HepG2 (cell line): Measurements from ENCODE around the gene CLCN2. TPM values are rescaled to one million over a fixed set of nuclear protein-coding genes. Genes with fewer than 3 reads are reported as not detected.

Source experiments
- ATAC-seq: fragments of 200-7000 bp; cut with Tn5 transposase; 3 replicates; pipeline ENCODE4 v1.9.1; 2020; ENCODE audit warnings: mild to moderate bottlenecking, moderate library complexity
- BruUV-seq: library from RNA; stranded (reverse); fragments of 400-500 nt; replicated peaks from 2 replicates; lab custom pipeline; 2021; lab: Mats Ljungman, UMichigan
- CTCF ChIA-PET: fragments of 300-600 bp; formaldehyde crosslinking; extraction: SDS; loops from one replicate; lab custom pipeline; 2021; ENCODE audit warnings: low total read pairs, inconsistent platforms, low intra/inter-chr PET ratio; lab: Yijun Ruan, JAX
- POLR2A ChIA-PET: fragments of 350-600 bp; sonication (Branson Sonifier 250); formaldehyde crosslinking; loops from one replicate; lab custom pipeline; 2020; ENCODE audit warnings: antibody characterized with exemption, inconsistent platforms; lab: Yijun Ruan, JAX
- DNase-seq: peaks from one replicate; pipeline ENCODE4 v3.0.0-alpha.2; 2015; ENCODE audit warnings: low spot score
- FAIRE-seq: peaks from 3 replicates; lab custom pipeline; 2011; peaks lifted over from hg19 to GRCh38; lab: Jason Lieb, UNC
- H2AFZ ChIP-seq: one replicate; pipeline ENCODE4 v1.6.1; 2011; ENCODE audit warnings: low read length, inconsistent platforms
- H3K27ac ChIP-seq: fragments of 300-600 bp; 3 replicates; pipeline ENCODE4 v1.8.0; 2011; ENCODE audit warnings: mixed run types, mild to moderate bottlenecking, mixed read lengths, low read length, inconsistent platforms; ENCODE audit not compliant: insufficient read depth; ENCODE audit errors: extremely low read length
- H3K27me3 ChIP-seq, 2 experiments: fragments of 200-600 bp in 1 of 2; 2 replicates in 1 of 2; 3 replicates in 1 of 2; pipeline versions ENCODE4 v1.6.0 to v1.8.0; 2011; ENCODE audit warnings: low read length in 2 of 2, mild to moderate bottlenecking in 2 of 2, moderate library complexity in 2 of 2, inconsistent platforms in 1 of 2; ENCODE audit not compliant: insufficient read depth in 2 of 2, control insufficient read depth in 1 of 2
- H3K36me3 ChIP-seq, 2 experiments: fragments of 200-600 bp in 1 of 2; replicated peaks in 1 of 2; 2 replicates in 1 of 2; 3 replicates in 1 of 2; pipeline versions ENCODE4 v1.5.1 to v1.8.0; 2011; ENCODE audit warnings: low read length in 2 of 2, inconsistent platforms in 1 of 2; ENCODE audit not compliant: insufficient read depth in 2 of 2, control insufficient read depth in 1 of 2
- H3K4me1 ChIP-seq: 2 replicates; pipeline ENCODE4 v1.5.1; 2012; ENCODE audit warnings: low read length, inconsistent platforms; ENCODE audit not compliant: insufficient read depth
- H3K4me2 ChIP-seq: 2 replicates; pipeline ENCODE4 v1.6.0; 2011; ENCODE audit warnings: low read depth, low read length, inconsistent platforms
- H3K4me3 ChIP-seq, 3 experiments: fragments of 200-600 bp in 1 of 3; sonication (generic), shearing (Covaris generic) in 1 of 3; replicated peaks in 1 of 3; 2 replicates each; pipeline ENCODE4 v1.5.1; 2011 to 2016; ENCODE audit warnings: low read length in 3 of 3, inconsistent platforms in 2 of 3, low read depth in 2 of 3, mild to moderate bottlenecking in 2 of 3, control low read depth in 1 of 3, mixed read lengths in 1 of 3; ENCODE audit not compliant: insufficient read depth in 1 of 3
- H3K79me2 ChIP-seq: one replicate; pipeline ENCODE4 v1.6.1; 2011; ENCODE audit warnings: low read length, inconsistent platforms; ENCODE audit not compliant: insufficient read depth
- H3K9ac ChIP-seq: 2 replicates; pipeline ENCODE4 v1.6.0; 2011; ENCODE audit warnings: mild to moderate bottlenecking, low read depth, low read length, inconsistent platforms; ENCODE audit not compliant: insufficient read depth
- H3K9me3 ChIP-seq: 2 replicates; pipeline ENCODE4 v1.5.1; 2012; ENCODE audit warnings: mild to moderate bottlenecking, low read length
- H4K20me1 ChIP-seq: 2 replicates; pipeline ENCODE4 v1.6.0; 2011; ENCODE audit warnings: inconsistent platforms, mild to moderate bottlenecking, low read length, moderate library complexity; ENCODE audit not compliant: insufficient read depth
- E2F2 ChIP-seq: sonication (generic); formaldehyde crosslinking; IDR thresholded peaks from 2 replicates; pipeline ENCODE4 v1.4.0; 2020; ENCODE audit warnings: missing genetic modification reagents, borderline replicate concordance
- FOSL1 ChIP-seq: sonication (generic); formaldehyde crosslinking; IDR thresholded peaks from 2 replicates; pipeline ENCODE4 v1.9.0; 2021; ENCODE audit warnings: missing genetic modification reagents, borderline replicate concordance
- FOXM1 ChIP-seq: sonication (generic); formaldehyde crosslinking; IDR thresholded peaks from 2 replicates; pipeline ENCODE4 v1.5.0; 2020; ENCODE audit warnings: missing genetic modification reagents
- HNRNPLL ChIP-seq: fragments of 200-400 bp; formaldehyde crosslinking; IDR thresholded peaks from 2 replicates; pipeline ENCODE4 v1.6.1; 2017; ENCODE audit warnings: mild to moderate bottlenecking, low read depth, low read length; ENCODE audit not compliant: poor library complexity, severe bottlenecking
- ISX ChIP-seq: sonication (generic); formaldehyde crosslinking; conservative IDR thresholded peaks from 2 replicates; pipeline ENCODE4 v1.5.0; 2020; ENCODE audit warnings: missing genetic modification reagents
- MBD4 ChIP-seq: IDR thresholded peaks from 2 replicates; pipeline ENCODE4 v1.6.1; 2012; ENCODE audit warnings: low read length, inconsistent platforms, borderline replicate concordance
- SP140L ChIP-seq: sonication (generic); formaldehyde crosslinking; IDR thresholded peaks from 2 replicates; pipeline ENCODE4 v1.4.0; 2020; ENCODE audit warnings: missing genetic modification reagents, borderline replicate concordance
- SPEN ChIP-seq: sonication (generic); formaldehyde crosslinking; IDR thresholded peaks from 2 replicates; pipeline ENCODE4 v1.5.1; 2020; ENCODE audit warnings: low read depth, mild to moderate bottlenecking, missing genetic modification reagents
- TEAD3 ChIP-seq: optimal IDR thresholded peaks from 2 replicates; pipeline ENCODE3; 2016; ENCODE audit warnings: borderline replicate concordance
- THYN1 ChIP-seq: sonication (generic); formaldehyde crosslinking; IDR thresholded peaks from 2 replicates; pipeline ENCODE4 v1.8.1; 2023; ENCODE audit warnings: low read depth, mild to moderate bottlenecking, moderate library complexity, missing genetic modification reagents, borderline replicate concordance
- ZFP82 ChIP-seq: sonication (generic); formaldehyde crosslinking; IDR thresholded peaks from 2 replicates; pipeline ENCODE4 v1.5.1; 2020; ENCODE audit warnings: mild to moderate bottlenecking, missing genetic modification reagents, borderline replicate concordance
- ZNF564 ChIP-seq: sonication (generic); formaldehyde crosslinking; IDR thresholded peaks from 2 replicates; pipeline ENCODE4 v1.8.1; 2023; ENCODE audit warnings: mild to moderate bottlenecking, missing genetic modification reagents
- ZNF724P ChIP-seq: sonication (generic); formaldehyde crosslinking; IDR thresholded peaks from 2 replicates; pipeline ENCODE4 v1.8.0; 2022; ENCODE audit warnings: missing genetic modification reagents, borderline replicate concordance
- ZNF740 ChIP-seq: sonication (generic); formaldehyde crosslinking; IDR thresholded peaks from 2 replicates; pipeline ENCODE4 v1.4.0; 2020; ENCODE audit warnings: missing genetic modification reagents
- ZNF775 ChIP-seq: sonication (generic); formaldehyde crosslinking; IDR thresholded peaks from 2 replicates; pipeline ENCODE4 v1.4.0; 2020; ENCODE audit warnings: missing genetic modification reagents, mild to moderate bottlenecking, moderate library complexity, borderline replicate concordance
- WGBS: methylation state at CpG from one replicate; pipeline ENCODE4 v1.1.6; 2017; ENCODE audit warnings: low lambda C conversion rate; 5-methylcytosine and 5-hydroxymethylcytosine counted together
- in situ Hi-C: cut with HindIII; loops from 2 replicates; pipeline ENCODE4 v1.10.0; 2017; ENCODE audit warnings: low pct_unique_long_range_greater_than_20kb; ENCODE audit not compliant: extremely low pct_ligation_motif_present
- intact Hi-C: fragments of 100-400 bp; cut with micrococcal nuclease; formaldehyde crosslinking; loops from one replicate; pipeline ENCODE4 v1.10.0; 2022; ENCODE audit not compliant: unreplicated experiment
- polyA plus RNA-seq, 8 experiments: library from polyadenylated mRNA; depleted of rRNA in 3 of 8; stranded (reverse) in 7 of 8; unstranded in 1 of 8; fragments of >200 nt; fragmentation: Illumina TruSeq in 4 of 8; extraction: Trizol in 4 of 8; gene quantifications; 2 replicates each; pipeline versions ENCODE4 v1.2.1 to v1.2.3, GENCODE V29; 2011 to 2016; ENCODE audit warnings: low read depth in 4 of 8, missing spikeins in 1 of 8, mixed read lengths in 1 of 8; ENCODE audit not compliant: insufficient read depth in 1 of 8
- total RNA-seq, 5 experiments: library from RNA; depleted of rRNA; stranded (reverse); fragments of >200 nt; fragmentation: Illumina TruSeq; extraction: Trizol; gene quantifications; 2 replicates each; pipeline ENCODE4 v1.2.3, GENCODE V29; 2016; ENCODE audit warnings: low read depth in 1 of 5
- TF ChIP-seq, protein P1 (sequence below): sonication (generic); formaldehyde crosslinking; IDR thresholded peaks from 2 replicates; pipeline ENCODE4 v1.8.1; 2023; ENCODE audit warnings: mild to moderate bottlenecking, moderate library complexity, missing genetic modification reagents
- TF ChIP-seq, protein P2 (sequence below): sonication (generic); formaldehyde crosslinking; IDR thresholded peaks from 2 replicates; pipeline ENCODE4 v1.8.1; 2023; ENCODE audit warnings: mild to moderate bottlenecking, inconsistent platforms, moderate library complexity, missing genetic modification reagents, borderline replicate concordance
- TF ChIP-seq, protein P3 (sequence below): sonication (generic); IDR thresholded peaks from 2 replicates; pipeline ENCODE4 v1.6.1; 2016; ENCODE audit warnings: low read depth, borderline replicate concordance

The CLCN2 gene
- total and polyA plus RNA-seq, 2 of the 13 experiments (the other 11 are each of a cell fraction or from before 2014, with no cell fraction given): 11.4 to 13.5 TPM

DNA sequence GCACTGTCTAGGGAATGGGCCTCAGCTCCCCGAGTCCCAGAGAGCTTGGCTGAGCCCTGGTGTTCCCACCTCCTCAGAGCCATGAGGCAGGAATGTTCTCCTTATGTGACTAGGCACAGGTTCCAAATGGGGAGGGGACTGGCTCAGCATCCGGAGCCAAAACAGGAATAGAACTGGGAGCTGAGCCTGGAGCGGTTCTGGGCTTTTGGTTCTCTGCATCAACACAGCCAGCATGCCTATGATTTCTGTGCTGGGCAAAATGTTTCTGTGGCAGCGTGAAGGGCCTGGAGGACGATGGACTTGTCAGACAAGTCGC is 24.0 kb downstream of the CLCN2 start, which contains the start of gene FAM131A:
TSS of gene FAM131A (plus strand) at position 202 of the 316 bp plus-strand sequence. CDS start at position 233, 31 bp downstream.
- intact Hi-C loops (no loop called here), in situ Hi-C loops (no loop called here)
- Histone ChIP-seq H3K9ac (peak within 1 kb of the TSS; percentile 91), H2AFZ (no peak within 1 kb of the TSS), H3K36me3 (peaks cover 17 to 33% of the 10 kb centered on the region in 2 experiments), H3K27me3 (no peaks in the 10 kb centered on the region; a peak in 1 of 5 replicates), H3K27ac (peak within 1 kb of the TSS; percentile 84), H3K9me3 (no peaks in the 10 kb centered on the region), H4K20me1 (peaks cover 19% of the 10 kb centered on the region; the same call in 1 of the 2 replicates), H3K4me1 (peaks cover 18% of the 10 kb centered on the region), H3K4me2 (peak within 1 kb of the TSS; percentile 94), H3K4me3 (peak within 1 kb of the TSS; percentile 67 to 94 (median 80)), H3K79me2 (peaks cover 14% of the 10 kb centered on the region)
- ChIA-PET CTCF (no interaction called here), POLR2A (interaction anchor here (0.7 to 1.9 kb wide), 7 partner anchors 8 to 182 kb away, joined by 3 to 10 read pairs (median 5); partner anchors contain the start of genes CLCN2, DVL3 and POLR2H)
- no peak for DNase-seq
- 92% methylated on average over 5 of the region's 6 CpGs for WGBS
- TF ChIP-seq E2F2 (CRISPR knock-in tag) (no peak), ZNF564 (CRISPR knock-in tag) (no peak), ISX (no peak), TEAD3 (CRISPR knock-in tag) (no peak), FOXM1 (CRISPR knock-in tag) (no peak), SPEN (0 out of 2 replicates have a peak, but pooled peaks have one; percentile 8), FOSL1 (no peak), ZNF740 (no peak), SP140L (CRISPR knock-in tag) (no peak), ZNF724P (CRISPR knock-in tag) (0 out of 2 replicates have a peak, but pooled peaks have one; percentile 6), ZNF775 (CRISPR knock-in tag) (no peak), THYN1 (no peak), ZFP82 (CRISPR knock-in tag) (0 out of 2 replicates have a peak, but pooled peaks have one; percentile 7), HNRNPLL (no peak), MBD4 (no peak)
- TF ChIP-seq, protein P1, sequence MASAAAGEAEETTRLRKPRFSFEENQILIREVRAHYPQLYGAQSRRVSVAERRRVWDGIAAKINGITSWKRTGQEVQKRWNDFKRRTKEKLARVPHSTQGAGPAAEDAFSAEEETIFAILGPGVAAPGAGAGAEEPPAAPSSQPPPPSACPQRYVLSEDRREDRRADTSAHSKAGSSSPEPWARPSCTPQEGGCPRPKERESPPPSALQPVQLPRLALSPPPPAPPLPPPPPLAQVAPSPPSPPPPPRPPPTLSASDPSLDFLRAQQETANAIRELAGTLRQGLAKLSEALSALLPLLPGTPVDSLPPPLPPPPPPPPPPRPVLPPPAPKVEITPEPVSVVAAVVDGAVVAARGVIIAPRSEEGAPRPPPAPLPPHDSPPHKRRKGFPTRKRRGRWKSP: no peak
- TF ChIP-seq, protein P2, sequence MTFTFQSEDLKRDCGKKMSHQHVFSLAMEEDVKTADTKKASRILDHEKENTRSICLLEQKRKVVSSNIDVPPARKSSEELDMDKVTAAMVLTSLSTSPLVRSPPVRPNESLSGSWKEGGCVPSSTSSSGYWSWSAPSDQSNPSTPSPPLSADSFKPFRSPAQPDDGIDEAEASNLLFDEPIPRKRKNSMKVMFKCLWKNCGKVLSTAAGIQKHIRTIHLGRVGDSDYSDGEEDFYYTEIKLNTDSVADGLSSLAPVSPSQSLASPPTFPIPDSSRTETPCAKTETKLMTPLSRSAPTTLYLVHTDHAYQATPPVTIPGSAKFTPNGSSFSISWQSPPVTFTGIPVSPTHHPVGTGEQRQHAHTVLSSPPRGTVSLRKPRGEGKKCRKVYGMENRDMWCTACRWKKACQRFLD (CRISPR knock-in tag): no peak
- TF ChIP-seq, protein P3, sequence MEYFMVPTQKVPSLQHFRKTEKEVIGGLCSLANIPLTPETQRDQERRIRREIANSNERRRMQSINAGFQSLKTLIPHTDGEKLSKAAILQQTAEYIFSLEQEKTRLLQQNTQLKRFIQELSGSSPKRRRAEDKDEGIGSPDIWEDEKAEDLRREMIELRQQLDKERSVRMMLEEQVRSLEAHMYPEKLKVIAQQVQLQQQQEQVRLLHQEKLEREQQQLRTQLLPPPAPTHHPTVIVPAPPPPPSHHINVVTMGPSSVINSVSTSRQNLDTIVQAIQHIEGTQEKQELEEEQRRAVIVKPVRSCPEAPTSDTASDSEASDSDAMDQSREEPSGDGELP: no peak
- no peak for ATAC-seq
- FAIRE-seq: no peak
- no TSS peak for BruUV-seq
